Smooth muscle cell (in vitro differentiated cells): Measurements from ENCODE around the gene SEMA5A. TPM values are rescaled to one million over a fixed set of nuclear protein-coding genes. Genes with fewer than 3 reads are reported as not detected.

Source experiments
- DNase-seq: peaks from one replicate; lab custom pipeline; 2025; ENCODE audit not compliant: unreplicated experiment; lab: John Stamatoyannopoulos, UW
- H2AFZ ChIP-seq: fragments of 200-600 bp; sonication (generic); 2 replicates; pipeline ENCODE4 v1.6.0; 2016; ENCODE audit warnings: antibody characterized with exemption, low read depth, mild to moderate bottlenecking
- H3F3A ChIP-seq: fragments of 200-600 bp; sonication (generic); 2 replicates; pipeline ENCODE4 v1.6.0; 2017; ENCODE audit warnings: antibody characterized with exemption, low read depth
- H3K27ac ChIP-seq: fragments of 200-600 bp; sonication (generic); 2 replicates; pipeline ENCODE4 v1.5.1; 2016; ENCODE audit warnings: low read depth, mild to moderate bottlenecking
- H3K27me3 ChIP-seq: fragments of 200-600 bp; sonication (generic); 2 replicates; pipeline ENCODE4 v1.6.1; 2016; ENCODE audit warnings: low read depth, mild to moderate bottlenecking
- H3K36me3 ChIP-seq: fragments of 200-600 bp; sonication (generic); 2 replicates; pipeline ENCODE4 v1.5.1; 2016; ENCODE audit warnings: low read depth
- H3K4me1 ChIP-seq: fragments of 200-600 bp; sonication (generic); 2 replicates; pipeline ENCODE4 v1.5.1; 2016; ENCODE audit warnings: low read depth
- H3K4me2 ChIP-seq: fragments of 200-600 bp; sonication (generic); 2 replicates; pipeline ENCODE4 v1.6.0; 2016; ENCODE audit warnings: mild to moderate bottlenecking
- H3K4me3 ChIP-seq: fragments of 200-600 bp; sonication (generic); 2 replicates; pipeline ENCODE4 v1.5.1; 2016; ENCODE audit warnings: mild to moderate bottlenecking
- H3K79me2 ChIP-seq: fragments of 200-600 bp; sonication (generic); 2 replicates; pipeline ENCODE4 v1.6.0; 2016; ENCODE audit warnings: low read depth, mild to moderate bottlenecking
- H3K9ac ChIP-seq: fragments of 200-600 bp; sonication (generic); 2 replicates; pipeline ENCODE4 v1.6.0; 2016; ENCODE audit warnings: low read depth
- H3K9me3 ChIP-seq: fragments of 200-600 bp; sonication (generic); replicated peaks from 2 replicates; pipeline ENCODE4 v1.5.1; 2016; ENCODE audit warnings: low read depth
- H4K20me1 ChIP-seq: fragments of 200-600 bp; sonication (generic); 2 replicates; pipeline ENCODE4 v1.6.0; 2016; ENCODE audit warnings: low read depth
- WGBS: methylation state at CpG from one replicate; pipeline ENCODE4 v1.1.7; 2016; ENCODE audit warnings: low lambda C conversion rate; 5-methylcytosine and 5-hydroxymethylcytosine counted together
- polyA plus RNA-seq: library from polyadenylated mRNA; unstranded; fragments of >200 nt; fragmentation: Nextera tagmentation; extraction: Ambion mirVana; gene quantifications from 2 replicates; pipeline ENCODE4 v1.2.1, GENCODE V29; 2016
- total RNA-seq: library from RNA; depleted of rRNA; stranded (reverse); fragments of >200 nt; gene quantifications from 2 replicates; pipeline ENCODE4 v1.2.3, GENCODE V29; 2014
- TF ChIP-seq, protein P1 (sequence below): fragments of 200-600 bp; sonication (generic); IDR thresholded peaks from 2 replicates; pipeline ENCODE4 v1.5.1; 2017; ENCODE audit warnings: borderline replicate concordance, mild to moderate bottlenecking, antibody characterized with exemption; ENCODE audit not compliant: insufficient read depth, poor library complexity, severe bottlenecking

SEMA5A gene
- total and polyA plus RNA-seq, 2 experiments from 2014 or later = 21.6 to 65.1 TPM

DNA sequence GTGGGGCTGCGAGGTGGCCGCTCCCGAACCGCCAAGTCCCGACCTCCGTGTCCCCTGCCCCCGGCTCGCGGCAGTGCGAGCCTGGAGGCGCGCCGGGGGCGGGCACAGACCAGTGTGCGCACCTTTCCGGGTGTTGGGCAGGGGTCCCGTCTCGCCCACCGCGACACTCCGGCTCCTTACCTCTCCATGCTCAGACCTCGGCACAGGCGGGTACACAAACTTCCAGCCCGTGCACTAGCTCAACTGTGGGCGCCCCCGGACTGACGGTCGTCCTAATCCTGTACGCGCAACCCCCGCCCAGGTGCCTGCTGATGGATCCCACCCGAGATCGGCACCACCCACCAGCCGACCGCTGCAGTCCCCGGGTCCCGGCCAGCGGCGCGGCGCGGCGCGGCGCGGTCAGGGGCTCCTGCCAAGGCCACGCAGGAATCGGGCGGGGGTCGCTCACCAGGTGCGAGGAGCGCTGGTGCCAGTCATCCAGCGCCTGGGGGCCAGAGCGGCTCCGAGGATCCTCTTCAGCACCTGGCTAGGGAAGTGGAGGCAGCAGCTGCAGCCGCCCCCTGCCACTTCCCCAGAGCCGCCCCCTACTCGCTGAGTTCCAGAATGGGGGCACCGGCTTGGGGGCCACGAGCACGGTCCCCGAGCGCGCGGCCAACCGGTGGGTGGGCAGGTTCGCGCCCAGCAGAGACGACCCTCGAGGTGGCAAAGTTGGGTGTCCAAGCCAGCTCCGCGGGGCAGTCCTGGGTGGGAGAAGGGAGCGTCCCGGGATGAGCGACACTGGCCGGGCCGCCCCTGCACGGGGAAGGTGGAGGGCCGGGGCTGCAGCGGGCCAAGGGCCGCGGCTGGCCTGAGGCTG lies 511 bp downstream of the SEMA5A start:
- H2AFZ ChIP-seq = no peak overlapping the region
- TF ChIP-seq, protein P1, sequence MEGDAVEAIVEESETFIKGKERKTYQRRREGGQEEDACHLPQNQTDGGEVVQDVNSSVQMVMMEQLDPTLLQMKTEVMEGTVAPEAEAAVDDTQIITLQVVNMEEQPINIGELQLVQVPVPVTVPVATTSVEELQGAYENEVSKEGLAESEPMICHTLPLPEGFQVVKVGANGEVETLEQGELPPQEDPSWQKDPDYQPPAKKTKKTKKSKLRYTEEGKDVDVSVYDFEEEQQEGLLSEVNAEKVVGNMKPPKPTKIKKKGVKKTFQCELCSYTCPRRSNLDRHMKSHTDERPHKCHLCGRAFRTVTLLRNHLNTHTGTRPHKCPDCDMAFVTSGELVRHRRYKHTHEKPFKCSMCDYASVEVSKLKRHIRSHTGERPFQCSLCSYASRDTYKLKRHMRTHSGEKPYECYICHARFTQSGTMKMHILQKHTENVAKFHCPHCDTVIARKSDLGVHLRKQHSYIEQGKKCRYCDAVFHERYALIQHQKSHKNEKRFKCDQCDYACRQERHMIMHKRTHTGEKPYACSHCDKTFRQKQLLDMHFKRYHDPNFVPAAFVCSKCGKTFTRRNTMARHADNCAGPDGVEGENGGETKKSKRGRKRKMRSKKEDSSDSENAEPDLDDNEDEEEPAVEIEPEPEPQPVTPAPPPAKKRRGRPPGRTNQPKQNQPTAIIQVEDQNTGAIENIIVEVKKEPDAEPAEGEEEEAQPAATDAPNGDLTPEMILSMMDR = no peak
- H3K4me1 ChIP-seq = peaks cover 16% of the 10 kb centered on the region
- peak overlapping the region; percentile 53 for H3K9ac ChIP-seq
- peak overlapping the region; percentile 92 for H3K4me2 ChIP-seq
- H3K36me3 ChIP-seq = peaks cover 12% of the 10 kb centered on the region
- peak overlapping the region; percentile 96 for H3K4me3 ChIP-seq
- WGBS = 1% methylated on average over 80 of the region's 82 CpGs
- H3F3A ChIP-seq = peaks cover 11% of the 10 kb centered on the region
- no peak for DNase-seq
- no peaks in the 10 kb centered on the region for H3K27me3 ChIP-seq
- peaks cover 89% of the 10 kb centered on the region for H3K79me2 ChIP-seq
- peaks cover 50% of the 10 kb centered on the region for H4K20me1 ChIP-seq
- H3K27ac ChIP-seq = peak overlapping the region; percentile 6
- H3K9me3 ChIP-seq = no peaks in the 10 kb centered on the region

DNA sequence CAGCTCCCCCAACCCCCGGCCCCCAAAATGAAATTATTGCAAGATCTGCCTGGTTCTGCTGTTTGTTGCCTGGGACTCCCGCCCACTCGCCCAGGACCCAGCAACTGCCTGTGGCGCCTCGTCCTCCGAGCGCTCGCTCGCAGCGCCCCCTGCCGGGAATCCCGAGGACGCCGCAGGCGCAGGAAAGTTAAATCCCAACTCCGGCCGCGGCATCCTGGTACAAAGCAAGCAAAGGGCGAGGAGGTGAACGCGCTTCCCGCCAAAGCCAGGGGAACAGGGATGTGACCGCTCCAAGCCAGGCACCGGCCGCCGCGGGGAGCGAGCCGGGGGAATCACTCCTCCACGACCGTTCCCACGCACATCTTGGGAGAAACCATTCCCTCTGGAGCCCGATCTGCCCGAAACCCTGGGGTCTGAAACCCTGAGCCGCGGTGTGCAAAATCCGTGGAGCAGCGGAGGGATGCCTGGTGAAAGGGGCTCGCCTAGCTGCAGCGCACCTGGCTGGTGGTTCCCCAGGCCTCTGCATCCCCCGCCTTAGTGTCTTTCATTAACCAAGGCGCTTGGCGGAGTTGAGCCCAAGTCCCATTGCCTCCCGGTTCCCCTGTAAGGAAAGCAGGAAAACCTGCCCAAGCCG lies 1.3 kb downstream of the SEMA5A start:
- TF ChIP-seq, protein P1 = peak; percentile 99
- H3K27me3 ChIP-seq = no peaks in the 10 kb centered on the region
- H3K4me1 ChIP-seq = peaks cover 16% of the 10 kb centered on the region
- peak overlapping the region; percentile 92 for H3K4me2 ChIP-seq
- H3K36me3 ChIP-seq = peaks cover 5% of the 10 kb centered on the region
- peak overlapping the region; percentile 71 for H3K9ac ChIP-seq
- peaks cover 93% of the 10 kb centered on the region for H3K79me2 ChIP-seq
- WGBS = under 1% methylated on average over 45 of the region's 45 CpGs
- no peaks in the 10 kb centered on the region for H3K9me3 ChIP-seq
- peaks cover 7% of the 10 kb centered on the region for H3F3A ChIP-seq
- peaks cover 50% of the 10 kb centered on the region for H4K20me1 ChIP-seq
- peak overlapping the region; percentile 78 for H2AFZ ChIP-seq
- H3K27ac ChIP-seq = peak overlapping the region; percentile 56
- DNase-seq = peak; percentile 73
- H3K4me3 ChIP-seq = peak overlapping the region; percentile 96

DNA sequence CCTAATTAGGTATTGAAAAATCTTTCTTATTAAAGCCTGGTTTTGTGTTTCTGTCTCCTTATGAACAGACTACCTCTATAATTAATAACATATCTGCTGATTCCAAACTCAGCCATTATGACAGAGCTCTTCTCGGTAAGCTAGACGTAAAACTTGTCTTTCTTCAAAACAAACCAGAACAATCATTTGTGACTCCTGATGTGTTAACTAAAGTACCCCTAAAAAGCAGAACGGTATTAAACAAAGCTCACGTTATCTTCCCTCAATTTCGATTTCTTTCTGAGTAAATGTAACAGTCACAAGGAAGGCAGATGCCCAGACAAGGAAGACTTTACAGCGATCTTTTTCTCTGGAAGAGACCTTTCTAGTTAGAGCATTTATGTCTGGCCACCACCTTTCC lies 1.8 kb downstream of the SEMA5A start:
- Histone ChIP-seq H3K9ac (peak overlapping the region; percentile 71), H3K27ac (peak overlapping the region; percentile 56), H3K4me1 (peaks cover 16% of the 10 kb centered on the region), H3K36me3 (peaks cover 3% of the 10 kb centered on the region), H3K4me3 (peak overlapping the region; percentile 96), H3K27me3 (no peaks in the 10 kb centered on the region), H2AFZ (peak overlapping the region; percentile 78), H3K9me3 (no peaks in the 10 kb centered on the region), H4K20me1 (peaks cover 44% of the 10 kb centered on the region), H3F3A (peaks cover 6% of the 10 kb centered on the region), H3K79me2 (peaks cover 93% of the 10 kb centered on the region), H3K4me2 (peak overlapping the region; percentile 92)
- WGBS = 11% methylated on average over 6 of the region's 6 CpGs
- TF ChIP-seq, protein P1 = no peak
- DNase-seq = no peak
